OCI-LY3 (cell line): ENCODE results near the gene GFRA1.

ENCODE experiments used
- H2AFZ ChIP-seq: fragments of 200-600, 300-600 bp; shearing (Covaris generic); 2 replicates; pipeline ENCODE4 v1.6.0; 2014; ENCODE audit warnings: antibody characterized with exemption, low read depth, low read length
- H3K27ac ChIP-seq: fragments of 200-600, 300-600 bp; sonication (generic); 2 replicates; pipeline ENCODE4 v1.5.1; 2014; ENCODE audit warnings: mild to moderate bottlenecking, low read length, moderate library complexity, mixed read lengths
- H3K27me3 ChIP-seq: fragments of 200-600, 300-600 bp; sonication (generic); 2 replicates; pipeline ENCODE4 v1.6.1; 2014; ENCODE audit warnings: low read depth, low read length, mixed read lengths
- H3K36me3 ChIP-seq: fragments of 200-600, 300-600 bp; sonication (generic); replicated peaks from 2 replicates; pipeline ENCODE3; 2014; ENCODE audit warnings: low read depth, low read length, mixed read lengths
- H3K4me1 ChIP-seq: fragments of 300-600, 200-600 bp; sonication (generic); 2 replicates; pipeline ENCODE4 v1.6.1; 2014; ENCODE audit warnings: low read length, mixed read lengths
- H3K4me2 ChIP-seq: fragments of 200-600, 300-600 bp; sonication (generic); 2 replicates; pipeline ENCODE4 v1.6.1; 2014; ENCODE audit warnings: low read length, mixed read lengths
- H3K4me3 ChIP-seq: fragments of 300-600, 200-600 bp; sonication (generic); 2 replicates; pipeline ENCODE4 v1.5.1; 2014; ENCODE audit warnings: antibody characterized with exemption, mild to moderate bottlenecking, low read length, moderate library complexity
- H3K79me2 ChIP-seq: fragments of 300-600, 200-600 bp; shearing (Covaris generic); 2 replicates; pipeline ENCODE4 v1.6.1; 2014; ENCODE audit warnings: mild to moderate bottlenecking, low read length, mixed read lengths
- H3K9ac ChIP-seq: fragments of 300-600, 200-600 bp; shearing (Covaris generic); 2 replicates; pipeline ENCODE4 v1.6.0; 2014; ENCODE audit warnings: mild to moderate bottlenecking, low read length, moderate library complexity
- H3K9me3 ChIP-seq: fragments of 200-600, 300-600 bp; shearing (Covaris generic); 2 replicates; pipeline ENCODE4 v1.6.1; 2014; ENCODE audit warnings: low read length, mixed read lengths; ENCODE audit not compliant: insufficient read depth
- H4K20me1 ChIP-seq: fragments of 200-600, 300-600 bp; sonication (generic); 2 replicates; pipeline ENCODE4 v1.6.1; 2016; ENCODE audit warnings: low read length, mixed read lengths; ENCODE audit not compliant: insufficient read depth
- EZH2phosphoT487 ChIP-seq: fragments of 200-600 bp; shearing (Covaris generic); IDR thresholded peaks from 2 replicates; pipeline ENCODE4 v1.6.1; 2018; ENCODE audit warnings: antibody characterized with exemption, mixed run types, low read depth
- TF ChIP-seq, protein P1 (sequence below): fragments of 200-600, 300-600 bp; sonication (generic); IDR thresholded peaks from 2 replicates; pipeline ENCODE4 v1.5.1; 2014; ENCODE audit warnings: antibody characterized with exemption, low read length, low read depth

Gene GFRA1

DNA sequence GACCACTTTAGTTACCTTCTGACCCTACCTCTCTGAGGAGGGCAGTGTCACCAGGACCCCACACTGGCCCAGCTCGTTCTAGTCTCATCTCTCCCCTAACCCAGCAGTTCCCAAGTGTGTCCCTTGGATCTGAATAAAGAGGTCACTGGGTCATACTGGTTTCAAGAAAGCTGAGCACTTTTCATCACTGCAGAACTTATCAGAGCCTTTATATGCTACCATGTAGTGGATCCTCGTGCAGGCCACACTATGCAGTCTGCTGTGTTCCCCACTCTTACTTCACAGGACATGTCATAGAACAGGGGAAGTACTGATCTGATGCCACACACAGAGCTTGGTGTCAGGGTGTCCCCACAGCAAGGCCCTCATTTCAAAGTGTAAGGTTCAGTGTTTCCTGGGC lies 113.8 kb downstream of the GFRA1 start:
- Histone ChIP-seq H4K20me1 (no peaks in the 10 kb centered on the region), H3K4me2 (no peak overlapping the region), H3K4me3 (no peak overlapping the region), H3K27ac (no peak overlapping the region), H3K9ac (no peak overlapping the region), H2AFZ (no peak overlapping the region), H3K9me3 (no peaks in the 10 kb centered on the region), H3K36me3 (no peaks in the 10 kb centered on the region), H3K27me3 (no peaks in the 10 kb centered on the region), H3K4me1 (no peaks in the 10 kb centered on the region), H3K79me2 (no peaks in the 10 kb centered on the region)
- TF ChIP-seq, protein P1, sequence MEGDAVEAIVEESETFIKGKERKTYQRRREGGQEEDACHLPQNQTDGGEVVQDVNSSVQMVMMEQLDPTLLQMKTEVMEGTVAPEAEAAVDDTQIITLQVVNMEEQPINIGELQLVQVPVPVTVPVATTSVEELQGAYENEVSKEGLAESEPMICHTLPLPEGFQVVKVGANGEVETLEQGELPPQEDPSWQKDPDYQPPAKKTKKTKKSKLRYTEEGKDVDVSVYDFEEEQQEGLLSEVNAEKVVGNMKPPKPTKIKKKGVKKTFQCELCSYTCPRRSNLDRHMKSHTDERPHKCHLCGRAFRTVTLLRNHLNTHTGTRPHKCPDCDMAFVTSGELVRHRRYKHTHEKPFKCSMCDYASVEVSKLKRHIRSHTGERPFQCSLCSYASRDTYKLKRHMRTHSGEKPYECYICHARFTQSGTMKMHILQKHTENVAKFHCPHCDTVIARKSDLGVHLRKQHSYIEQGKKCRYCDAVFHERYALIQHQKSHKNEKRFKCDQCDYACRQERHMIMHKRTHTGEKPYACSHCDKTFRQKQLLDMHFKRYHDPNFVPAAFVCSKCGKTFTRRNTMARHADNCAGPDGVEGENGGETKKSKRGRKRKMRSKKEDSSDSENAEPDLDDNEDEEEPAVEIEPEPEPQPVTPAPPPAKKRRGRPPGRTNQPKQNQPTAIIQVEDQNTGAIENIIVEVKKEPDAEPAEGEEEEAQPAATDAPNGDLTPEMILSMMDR: no peak
- no peak for TF ChIP-seq EZH2phosphoT487

DNA sequence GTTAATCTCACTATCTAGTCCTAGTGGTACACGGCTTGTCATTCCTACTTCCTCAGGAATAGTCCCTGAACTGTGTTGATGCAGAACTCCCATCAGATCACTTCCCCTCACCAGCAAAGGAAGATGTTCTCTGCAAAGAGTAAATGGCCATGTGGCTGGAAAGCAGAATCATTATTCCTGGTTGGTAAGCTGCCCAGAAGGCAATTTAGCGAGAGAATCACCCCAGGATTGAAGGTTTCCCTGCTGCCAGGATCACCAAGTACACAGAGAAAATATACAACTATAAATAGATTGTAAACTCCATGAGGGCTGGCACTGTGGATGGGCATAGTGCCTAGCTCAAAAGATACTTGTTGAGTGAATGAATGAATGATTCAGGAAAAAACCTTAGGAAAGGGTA lies 115.0 kb downstream of the GFRA1 start:
- H3K27ac ChIP-seq: no peak overlapping the region
- H3K9me3 ChIP-seq: no peaks in the 10 kb centered on the region
- no peaks in the 10 kb centered on the region for H3K27me3 ChIP-seq
- no peak for TF ChIP-seq EZH2phosphoT487
- TF ChIP-seq, protein P1: no peak
- no peak overlapping the region for H3K4me2 ChIP-seq
- no peaks in the 10 kb centered on the region for H3K4me1 ChIP-seq
- no peaks in the 10 kb centered on the region for H3K36me3 ChIP-seq
- no peaks in the 10 kb centered on the region for H3K79me2 ChIP-seq
- H4K20me1 ChIP-seq: no peaks in the 10 kb centered on the region
- no peak overlapping the region for H3K4me3 ChIP-seq
- no peak overlapping the region for H2AFZ ChIP-seq
- no peak overlapping the region for H3K9ac ChIP-seq

- no peaks in the 10 kb centered on the region for H3K27me3 ChIP-seq
- H3K4me2 ChIP-seq: no peak overlapping the region
- H3K9me3 ChIP-seq: no peaks in the 10 kb centered on the region
- no peaks in the 10 kb centered on the region for H3K79me2 ChIP-seq
- H3K4me1 ChIP-seq: no peaks in the 10 kb centered on the region
- no peak overlapping the region for H3K4me3 ChIP-seq
- no peak for TF ChIP-seq EZH2phosphoT487
- TF ChIP-seq, protein P1: no peak
- H2AFZ ChIP-seq: no peak overlapping the region
- no peak overlapping the region for H3K27ac ChIP-seq
- H3K9ac ChIP-seq: no peak overlapping the region
- H4K20me1 ChIP-seq: no peaks in the 10 kb centered on the region
- H3K36me3 ChIP-seq: no peaks in the 10 kb centered on the region
These were observed 115.5 kb downstream of the GFRA1 start for GRCh38 chr10:116157485-116157884.

- TF ChIP-seq EZH2phosphoT487: no peak
- TF ChIP-seq, protein P1: no peak
- H3K9ac ChIP-seq: no peak overlapping the region
- no peaks in the 10 kb centered on the region for H4K20me1 ChIP-seq
- no peaks in the 10 kb centered on the region for H3K9me3 ChIP-seq
- H3K27ac ChIP-seq: no peak overlapping the region
- no peak overlapping the region for H2AFZ ChIP-seq
- no peak overlapping the region for H3K4me3 ChIP-seq
- H3K4me1 ChIP-seq: no peaks in the 10 kb centered on the region
- no peaks in the 10 kb centered on the region for H3K79me2 ChIP-seq
- H3K27me3 ChIP-seq: no peaks in the 10 kb centered on the region
- H3K36me3 ChIP-seq: no peaks in the 10 kb centered on the region
- H3K4me2 ChIP-seq: no peak overlapping the region
These were observed 116.2 kb downstream of the GFRA1 start for GRCh38 chr10:116156819-116157218.
